ENCODE results near the gene FCF1.

FCF1 gene

GRCh38 chr14:74667758-74668157, 45.2 kb upstream of the FCF1 start (continued):
- TF ChIP-seq, protein P1, sequence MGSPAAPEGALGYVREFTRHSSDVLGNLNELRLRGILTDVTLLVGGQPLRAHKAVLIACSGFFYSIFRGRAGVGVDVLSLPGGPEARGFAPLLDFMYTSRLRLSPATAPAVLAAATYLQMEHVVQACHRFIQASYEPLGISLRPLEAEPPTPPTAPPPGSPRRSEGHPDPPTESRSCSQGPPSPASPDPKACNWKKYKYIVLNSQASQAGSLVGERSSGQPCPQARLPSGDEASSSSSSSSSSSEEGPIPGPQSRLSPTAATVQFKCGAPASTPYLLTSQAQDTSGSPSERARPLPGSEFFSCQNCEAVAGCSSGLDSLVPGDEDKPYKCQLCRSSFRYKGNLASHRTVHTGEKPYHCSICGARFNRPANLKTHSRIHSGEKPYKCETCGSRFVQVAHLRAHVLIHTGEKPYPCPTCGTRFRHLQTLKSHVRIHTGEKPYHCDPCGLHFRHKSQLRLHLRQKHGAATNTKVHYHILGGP (tag by site-specific recombination; IDR thresholded peaks at IDR 0.05): no peak
- TF ChIP-seq ZNF518A (tag by site-specific recombination; conservative IDR thresholded peaks at IDR 0.05; ENCODE audit: low read depth): no peak
- TF ChIP-seq ZNF830 (tag by site-specific recombination; IDR thresholded peaks at IDR 0.05; ENCODE audit: low read depth): no peak
- no peak for TF ChIP-seq ZNF654 (tag by site-specific recombination; IDR thresholded peaks at IDR 0.05; ENCODE audit: low read depth)

GRCh38 chr14:74669256-74669655, 43.7 kb upstream of the FCF1 start:
- Histone ChIP-seq H3K4me3 (ENCODE audit: low read depth, low read length) (no peak overlapping the region), H3K27ac (ENCODE audit: extremely low read depth, low read depth, low read length) (no peak overlapping the region), H3K36me3 (ENCODE audit: control insufficient read depth in 2 of 2, insufficient read depth in 1 of 2, low read length in 2 of 2) (peaks cover 48 to 91% of the 10 kb centered on the region in 2 experiments), H3K4me1 (ENCODE audit: control insufficient read depth, insufficient read depth, low read length) (no peaks in the 10 kb centered on the region), H3K9me3 (ENCODE audit: control insufficient read depth, insufficient read depth, low read depth, low read length) (no peaks in the 10 kb centered on the region)
- TF ChIP-seq ZBTB7A (tag by site-specific recombination; IDR thresholded peaks at IDR 0.05; ENCODE audit: low read depth) (no peak), PRDM1 (tag by site-specific recombination; IDR thresholded peaks at IDR 0.05) (no peak), ZNF138 (tag by site-specific recombination; IDR thresholded peaks at IDR 0.05; ENCODE audit: borderline replicate concordance) (no peak), ZNF621 (tag by site-specific recombination; IDR thresholded peaks at IDR 0.05) (no peak), KLF9 (tag by site-specific recombination; IDR thresholded peaks at IDR 0.05; ENCODE audit: low read depth) (no peak), FEZF1 (tag by site-specific recombination; IDR thresholded peaks at IDR 0.05) (no peak), SP2 (tag by site-specific recombination; IDR thresholded peaks at IDR 0.05) (no peak)
- CTCF ChIA-PET: interaction anchor here (0.7 kb wide), 1 partner anchor 56 kb away, joined by 3 read pairs; no protein-coding TSS in a partner anchor
- POLR2A ChIA-PET: no interaction called here

- H3K27ac ChIP-seq (ENCODE audit: extremely low read depth, low read depth, low read length): no peak overlapping the region
- no peaks in the 10 kb centered on the region for H3K4me1 ChIP-seq (ENCODE audit: control insufficient read depth, insufficient read depth, low read length)
- peaks cover 49 to 92% of the 10 kb centered on the region in 2 experiments for H3K36me3 ChIP-seq (ENCODE audit: control insufficient read depth in 2 of 2, insufficient read depth in 1 of 2, low read length in 2 of 2)
- no peak overlapping the region for H3K4me3 ChIP-seq (ENCODE audit: low read depth, low read length)
- CTCF ChIA-PET: no interaction called here
- H3K9me3 ChIP-seq (ENCODE audit: control insufficient read depth, insufficient read depth, low read depth, low read length): no peaks in the 10 kb centered on the region
- POLR2A ChIA-PET: no interaction called here
- TF ChIP-seq ZNF341 (tag by site-specific recombination; IDR thresholded peaks at IDR 0.05; ENCODE audit: low read depth): no peak
- no peak for TF ChIP-seq ZNF654 (tag by site-specific recombination; IDR thresholded peaks at IDR 0.05; ENCODE audit: low read depth)
- TF ChIP-seq, protein P2, sequence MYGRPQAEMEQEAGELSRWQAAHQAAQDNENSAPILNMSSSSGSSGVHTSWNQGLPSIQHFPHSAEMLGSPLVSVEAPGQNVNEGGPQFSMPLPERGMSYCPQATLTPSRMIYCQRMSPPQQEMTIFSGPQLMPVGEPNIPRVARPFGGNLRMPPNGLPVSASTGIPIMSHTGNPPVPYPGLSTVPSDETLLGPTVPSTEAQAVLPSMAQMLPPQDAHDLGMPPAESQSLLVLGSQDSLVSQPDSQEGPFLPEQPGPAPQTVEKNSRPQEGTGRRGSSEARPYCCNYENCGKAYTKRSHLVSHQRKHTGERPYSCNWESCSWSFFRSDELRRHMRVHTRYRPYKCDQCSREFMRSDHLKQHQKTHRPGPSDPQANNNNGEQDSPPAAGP (tag by site-specific recombination; IDR thresholded peaks at IDR 0.05): no peak
- no peak for TF ChIP-seq ZFP41 (tag by site-specific recombination; IDR thresholded peaks at IDR 0.05; ENCODE audit: borderline replicate concordance)
- TF ChIP-seq ZNF112 (tag by site-specific recombination; IDR thresholded peaks at IDR 0.05): no peak
- TF ChIP-seq, protein P3, sequence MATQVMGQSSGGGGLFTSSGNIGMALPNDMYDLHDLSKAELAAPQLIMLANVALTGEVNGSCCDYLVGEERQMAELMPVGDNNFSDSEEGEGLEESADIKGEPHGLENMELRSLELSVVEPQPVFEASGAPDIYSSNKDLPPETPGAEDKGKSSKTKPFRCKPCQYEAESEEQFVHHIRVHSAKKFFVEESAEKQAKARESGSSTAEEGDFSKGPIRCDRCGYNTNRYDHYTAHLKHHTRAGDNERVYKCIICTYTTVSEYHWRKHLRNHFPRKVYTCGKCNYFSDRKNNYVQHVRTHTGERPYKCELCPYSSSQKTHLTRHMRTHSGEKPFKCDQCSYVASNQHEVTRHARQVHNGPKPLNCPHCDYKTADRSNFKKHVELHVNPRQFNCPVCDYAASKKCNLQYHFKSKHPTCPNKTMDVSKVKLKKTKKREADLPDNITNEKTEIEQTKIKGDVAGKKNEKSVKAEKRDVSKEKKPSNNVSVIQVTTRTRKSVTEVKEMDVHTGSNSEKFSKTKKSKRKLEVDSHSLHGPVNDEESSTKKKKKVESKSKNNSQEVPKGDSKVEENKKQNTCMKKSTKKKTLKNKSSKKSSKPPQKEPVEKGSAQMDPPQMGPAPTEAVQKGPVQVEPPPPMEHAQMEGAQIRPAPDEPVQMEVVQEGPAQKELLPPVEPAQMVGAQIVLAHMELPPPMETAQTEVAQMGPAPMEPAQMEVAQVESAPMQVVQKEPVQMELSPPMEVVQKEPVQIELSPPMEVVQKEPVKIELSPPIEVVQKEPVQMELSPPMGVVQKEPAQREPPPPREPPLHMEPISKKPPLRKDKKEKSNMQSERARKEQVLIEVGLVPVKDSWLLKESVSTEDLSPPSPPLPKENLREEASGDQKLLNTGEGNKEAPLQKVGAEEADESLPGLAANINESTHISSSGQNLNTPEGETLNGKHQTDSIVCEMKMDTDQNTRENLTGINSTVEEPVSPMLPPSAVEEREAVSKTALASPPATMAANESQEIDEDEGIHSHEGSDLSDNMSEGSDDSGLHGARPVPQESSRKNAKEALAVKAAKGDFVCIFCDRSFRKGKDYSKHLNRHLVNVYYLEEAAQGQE (tag by site-specific recombination; IDR thresholded peaks at IDR 0.05): no peak
- TF ChIP-seq, protein P4, sequence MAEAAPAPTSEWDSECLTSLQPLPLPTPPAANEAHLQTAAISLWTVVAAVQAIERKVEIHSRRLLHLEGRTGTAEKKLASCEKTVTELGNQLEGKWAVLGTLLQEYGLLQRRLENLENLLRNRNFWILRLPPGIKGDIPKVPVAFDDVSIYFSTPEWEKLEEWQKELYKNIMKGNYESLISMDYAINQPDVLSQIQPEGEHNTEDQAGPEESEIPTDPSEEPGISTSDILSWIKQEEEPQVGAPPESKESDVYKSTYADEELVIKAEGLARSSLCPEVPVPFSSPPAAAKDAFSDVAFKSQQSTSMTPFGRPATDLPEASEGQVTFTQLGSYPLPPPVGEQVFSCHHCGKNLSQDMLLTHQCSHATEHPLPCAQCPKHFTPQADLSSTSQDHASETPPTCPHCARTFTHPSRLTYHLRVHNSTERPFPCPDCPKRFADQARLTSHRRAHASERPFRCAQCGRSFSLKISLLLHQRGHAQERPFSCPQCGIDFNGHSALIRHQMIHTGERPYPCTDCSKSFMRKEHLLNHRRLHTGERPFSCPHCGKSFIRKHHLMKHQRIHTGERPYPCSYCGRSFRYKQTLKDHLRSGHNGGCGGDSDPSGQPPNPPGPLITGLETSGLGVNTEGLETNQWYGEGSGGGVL (tag by site-specific recombination; IDR thresholded peaks at IDR 0.05): no peak
- no peak for TF ChIP-seq ZNF76 (tag by site-specific recombination; IDR thresholded peaks at IDR 0.05; ENCODE audit: borderline replicate concordance, low read depth)
- TF ChIP-seq ZNF747 (tag by site-specific recombination; IDR thresholded peaks at IDR 0.05): no peak
- no peak for TF ChIP-seq ZNF138 (tag by site-specific recombination; IDR thresholded peaks at IDR 0.05; ENCODE audit: borderline replicate concordance)
- no peak for TF ChIP-seq ZNF549 (tag by site-specific recombination; IDR thresholded peaks at IDR 0.05)
- TF ChIP-seq ZXDB (tag by site-specific recombination; IDR thresholded peaks at IDR 0.05): no peak
Observed at GRCh38 chr14:74669846-74670245, 43.1 kb upstream of the FCF1 start.
